Progenitor cell of endocrine pancreas (in vitro differentiated cells): Measurements from ENCODE around the gene GXYLT2. TPM values are rescaled to one million over a fixed set of nuclear protein-coding genes. Genes with fewer than 3 reads are reported as not detected.

ENCODE experiments used
- DNase-seq: peaks from one replicate; pipeline ENCODE4 v3.0.0; 2021; ENCODE audit warnings: low spot score; ENCODE audit not compliant: unreplicated experiment
- H3K27ac Mint-ChIP-seq: 2 replicates; pipeline ENCODE4 v1.8.0; 2021; ENCODE audit warnings: mild to moderate bottlenecking, moderate library complexity, mixed read lengths
- H3K27me3 Mint-ChIP-seq: 2 replicates; pipeline ENCODE4 v1.8.0; 2021; ENCODE audit warnings: mixed read lengths
- H3K36me3 Mint-ChIP-seq: 2 replicates; pipeline ENCODE4 v1.8.0; 2022; ENCODE audit warnings: mixed read lengths; ENCODE audit not compliant: insufficient read depth
- H3K4me1 Mint-ChIP-seq: 2 replicates; pipeline ENCODE4 v1.8.0; 2021; ENCODE audit warnings: low read depth, mixed read lengths
- H3K4me3 Mint-ChIP-seq: 2 replicates; pipeline ENCODE4 v1.8.0; 2021; ENCODE audit warnings: low read depth, mild to moderate bottlenecking, moderate library complexity, mixed read lengths
- H3K9me3 Mint-ChIP-seq: 2 replicates; pipeline ENCODE4 v1.8.0; 2021; ENCODE audit warnings: low read depth, mixed read lengths
- CTCF ChIP-seq: fragments of 200-600 bp; sonication (generic); IDR thresholded peaks from one replicate; pipeline ENCODE4 v1.5.0; 2021; ENCODE audit warnings: antibody characterized with exemption, mild to moderate bottlenecking; ENCODE audit not compliant: unreplicated experiment
- total RNA-seq: library from RNA; stranded (reverse); gene quantifications from 2 replicates; pipeline ENCODE4 v1.2.1, GENCODE V29; 2021

The GXYLT2 gene
- total RNA-seq, 1 donor from 2014 or later, result 6.0 TPM

DNA sequence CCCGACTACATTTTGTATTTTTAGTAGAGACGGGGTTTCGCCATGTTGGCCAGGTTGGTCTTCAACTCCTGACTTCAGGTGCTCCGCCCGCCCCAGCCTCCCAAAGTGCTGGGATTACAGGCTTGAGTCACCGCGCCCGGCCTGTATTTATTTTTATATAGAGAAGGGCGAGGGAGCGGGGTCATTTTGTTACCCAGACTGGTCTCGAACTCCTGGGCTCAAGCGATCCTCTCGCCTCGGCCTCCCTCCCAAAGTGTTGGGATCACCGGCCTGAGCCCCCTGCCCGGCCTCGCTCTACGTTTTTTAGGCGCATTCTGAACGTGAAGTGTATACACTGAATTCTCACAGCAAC, 108.3 kb downstream of the GXYLT2 start:
- DNase-seq, result no peak
- no peaks in the 10 kb centered on the region for H3K9me3 Mint-ChIP-seq
- TF ChIP-seq CTCF, result no peak

DNA sequence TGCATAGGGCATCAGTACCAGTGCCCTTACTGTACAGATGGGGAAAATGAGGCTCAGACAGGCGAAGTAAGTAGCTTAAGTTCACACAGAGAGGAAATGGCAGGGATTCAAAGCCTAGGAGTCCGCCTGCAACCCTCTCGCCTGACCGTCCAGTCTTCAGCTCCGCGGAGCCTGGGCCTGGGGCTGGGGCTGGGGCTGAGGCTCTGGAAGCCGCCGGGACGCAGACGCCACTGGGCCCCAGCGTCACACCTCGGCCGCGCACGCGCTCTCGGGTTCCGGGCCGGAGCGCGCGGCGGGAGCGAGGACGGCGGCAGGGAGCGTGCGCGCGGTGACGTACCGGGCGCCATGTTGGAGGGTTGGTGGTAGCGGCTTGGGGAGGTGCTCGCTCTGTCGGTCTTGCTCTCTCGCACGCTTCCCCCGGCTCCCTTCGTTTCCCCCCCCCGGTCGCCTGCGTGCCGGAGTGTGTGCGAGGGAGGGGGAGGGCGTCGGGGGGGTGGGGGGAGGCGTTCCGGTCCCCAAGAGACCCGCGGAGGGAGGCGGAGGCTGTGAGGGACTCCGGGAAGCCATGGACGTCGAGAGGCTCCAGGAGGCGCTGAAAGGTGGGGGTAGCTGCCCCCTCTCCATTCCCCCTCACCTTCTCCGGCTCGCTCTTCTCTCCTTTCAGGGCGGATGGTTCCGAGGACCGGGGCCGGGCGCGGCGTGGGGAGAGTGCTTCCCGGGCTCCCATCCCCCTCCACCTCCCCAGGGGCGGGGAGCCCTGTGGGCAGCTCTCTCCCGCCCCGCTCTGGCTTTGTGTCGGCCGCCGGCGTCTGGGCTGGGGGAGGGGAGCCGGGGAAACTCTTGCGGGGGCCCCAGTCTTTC, 108.9 kb downstream of the GXYLT2 start, which contains the start of gene PPP4R2:
PPP4R2 (plus strand) TSS at position 339 of the 861 bp plus-strand sequence; CDS start at position 566, 227 bp downstream.
- H3K9me3 Mint-ChIP-seq, result no peaks in the 10 kb centered on the region
- no peaks in the 10 kb centered on the region for H3K27me3 Mint-ChIP-seq
- DNase-seq, result peak; percentile 81
- TF ChIP-seq CTCF, result no peak
- H3K27ac Mint-ChIP-seq, result peak within 1 kb of the TSS; percentile 92
- peak within 1 kb of the TSS; percentile 81 for H3K4me3 Mint-ChIP-seq
- H3K36me3 Mint-ChIP-seq, result peaks cover 11% of the 10 kb centered on the region
- peaks cover 28% of the 10 kb centered on the region for H3K4me1 Mint-ChIP-seq

More for the DNA sequence above, 108.3 kb downstream of the GXYLT2 start:
- Mint-ChIP-seq H3K36me3 (peaks cover 11% of the 10 kb centered on the region), H3K27me3 (no peaks in the 10 kb centered on the region), H3K27ac (peak overlapping the region; percentile 92), H3K4me3 (peak overlapping the region; percentile 81), H3K4me1 (peaks cover 28% of the 10 kb centered on the region)

- TF ChIP-seq CTCF, result peak; percentile 54
- Mint-ChIP-seq H3K4me1 (peaks cover 31% of the 10 kb centered on the region), H3K4me3 (peak overlapping the region; percentile 81), H3K27ac (peak overlapping the region; percentile 92), H3K27me3 (no peaks in the 10 kb centered on the region), H3K36me3 (peaks cover 11% of the 10 kb centered on the region), H3K9me3 (no peaks in the 10 kb centered on the region)
- DNase-seq, result no peak
These were observed 109.6 kb downstream of the GXYLT2 start for GRCh38 chr3:72997421-72997961.

GRCh38 chr3:72998466-72998865, 110.6 kb downstream of the GXYLT2 start:
- no peaks in the 10 kb centered on the region for H3K9me3 Mint-ChIP-seq
- peak overlapping the region; percentile 82 for H3K27ac Mint-ChIP-seq

More at GRCh38 chr3:72998466-72998865, 110.6 kb downstream of the GXYLT2 start:
- Mint-ChIP-seq H3K4me3 (peak overlapping the region; percentile 81), H3K27me3 (no peaks in the 10 kb centered on the region), H3K4me1 (peaks cover 32% of the 10 kb centered on the region), H3K36me3 (peaks cover 16% of the 10 kb centered on the region)
- no peak for TF ChIP-seq CTCF
- DNase-seq, result no peak
